Panc1 (cell line): Measurements from ENCODE around the gene DGKD. TPM values are rescaled to one million over a fixed set of nuclear protein-coding genes. Genes with fewer than 3 reads are reported as not detected.

ENCODE experiments used
- ATAC-seq: fragments of 200-7000 bp; cut with Tn5 transposase; 2 replicates; pipeline ENCODE4 v1.9.1; 2020; ENCODE audit warnings: mild to moderate bottlenecking, moderate library complexity
- BruUV-seq: library from RNA; stranded (reverse); fragments of 400-500 nt; replicated peaks from 2 replicates; lab custom pipeline; 2021; lab: Mats Ljungman, UMichigan
- CTCF ChIA-PET: fragments of 300-600 bp; sonication (Branson Sonifier 250); formaldehyde crosslinking; loops from one replicate; lab custom pipeline; 2022; ENCODE audit warnings: antibody characterized with exemption; lab: Charles Lee
- POLR2A ChIA-PET: fragments of 300-600 bp; sonication (Branson Sonifier 250); formaldehyde crosslinking; loops from one replicate; lab custom pipeline; 2022; ENCODE audit warnings: antibody characterized with exemption; lab: Charles Lee
- DNase-seq: peaks from one replicate; pipeline ENCODE4 v3.0.0-alpha.2; 2010; ENCODE audit warnings: low read depth, low spot score
- H3K27ac ChIP-seq: 2 replicates; pipeline ENCODE4 v1.5.1; 2011; ENCODE audit warnings: mild to moderate bottlenecking, low read length, inconsistent platforms
- H3K27me3 ChIP-seq: fragments of 200-500 bp; sonication (Bioruptor generic); 2 replicates; pipeline ENCODE4 v1.6.0; 2014; ENCODE audit warnings: low read length, inconsistent platforms; ENCODE audit not compliant: control insufficient read depth, insufficient read depth
- H3K36me3 ChIP-seq: fragments of 200-500 bp; sonication (Bioruptor generic); 2 replicates; pipeline ENCODE4 v1.5.1; 2014; ENCODE audit warnings: inconsistent platforms, mild to moderate bottlenecking, low read length, moderate library complexity; ENCODE audit not compliant: control insufficient read depth, insufficient read depth
- H3K4me1 ChIP-seq: 2 replicates; pipeline ENCODE4 v1.5.1; 2011; ENCODE audit warnings: inconsistent platforms, mild to moderate bottlenecking, low read length, moderate library complexity; ENCODE audit not compliant: control insufficient read depth, insufficient read depth
- H3K4me3 ChIP-seq, 2 experiments: 2 replicates each; pipeline ENCODE4 v1.5.1; 2011 to 2012; ENCODE audit warnings: low read depth in 2 of 2, low read length in 2 of 2, mild to moderate bottlenecking in 2 of 2, inconsistent platforms in 1 of 2, moderate library complexity in 1 of 2
- H3K9me3 ChIP-seq: fragments of 200-500 bp; sonication (Bioruptor generic); 2 replicates; pipeline ENCODE4 v1.5.1; 2014; ENCODE audit warnings: low read depth, mild to moderate bottlenecking, inconsistent platforms, low read length, moderate library complexity; ENCODE audit not compliant: control insufficient read depth, insufficient read depth
- CTCF ChIP-seq: fragments of 450-650 bp; IDR thresholded peaks from 2 replicates; pipeline ENCODE4 v1.5.1; 2017; ENCODE audit warnings: mild to moderate bottlenecking
- POLR2AphosphoS5 ChIP-seq: IDR thresholded peaks from 2 replicates; pipeline ENCODE4 v1.6.1; 2012; ENCODE audit warnings: mild to moderate bottlenecking, low read depth, low read length, moderate library complexity
- REST ChIP-seq, 2 experiments: IDR thresholded peaks; 2 replicates each; pipeline ENCODE4 v1.6.1; 2011 to 2012; ENCODE audit warnings: low read depth in 2 of 2, control low read depth in 1 of 2, low read length in 1 of 2, mild to moderate bottlenecking in 1 of 2, moderate library complexity in 1 of 2; ENCODE audit not compliant: insufficient read depth in 1 of 2
- SIN3A ChIP-seq: IDR thresholded peaks from 2 replicates; pipeline ENCODE4 v1.6.1; 2012; ENCODE audit warnings: low read depth, mild to moderate bottlenecking, low read length, moderate library complexity, borderline replicate concordance; ENCODE audit not compliant: insufficient read depth
- TCF7L2 ChIP-seq: IDR thresholded peaks from 2 replicates; pipeline ENCODE4 v1.6.1; 2011; ENCODE audit warnings: mild to moderate bottlenecking, low read depth, low read length, inconsistent platforms
- in situ Hi-C: cut with HindIII; loops from 2 replicates; pipeline ENCODE4 v1.10.0; 2016; ENCODE audit warnings: low sequenced_read_pairs, low pct_unique_long_range_greater_than_20kb
- intact Hi-C: fragments of 100-400 bp; cut with micrococcal nuclease; formaldehyde crosslinking; loops from one replicate; pipeline ENCODE4 v1.10.0; 2022; ENCODE audit not compliant: unreplicated experiment
- total RNA-seq: library from RNA; stranded (reverse); gene quantifications from one replicate; pipeline ENCODE4 v1.2.1, GENCODE V29; 2021; ENCODE audit not compliant: unreplicated experiment

The DGKD gene
- total RNA-seq, 1 experiment from 2014 or later = 89.0 TPM

- Histone ChIP-seq H3K4me3 (no peak overlapping the region), H3K27me3 (no peaks in the 10 kb centered on the region), H3K4me1 (no peaks in the 10 kb centered on the region), H3K36me3 (no peaks in the 10 kb centered on the region), H3K9me3 (no peaks in the 10 kb centered on the region), H3K27ac (no peak overlapping the region)
- intact Hi-C loops (no loop called here), in situ Hi-C loops (no loop called here)
- BruUV-seq = no TSS peak
- TF ChIP-seq CTCF = no peak
- TF ChIP-seq REST (IDR thresholded peaks at IDR 0.05; ENCODE audit: insufficient read depth in 1 of 2, low read depth in 2 of 2, low read length in 1 of 2) = no peak
- TF ChIP-seq TCF7L2 = no peak
- TF ChIP-seq SIN3A = no peak
- no peak for TF ChIP-seq POLR2AphosphoS5
- DNase-seq (no peak), ATAC-seq (no peak)
- ChIA-PET CTCF (interaction anchor here (0.7 kb wide), 1 partner anchor 241 kb away, joined by 3 read pairs; no protein-coding TSS in a partner anchor), POLR2A (no interaction called here)
Measured at GRCh38 chr2:233311241-233311926, 42.9 kb upstream of the DGKD start.

GRCh38 chr2:233312874-233313273 lies 41.4 kb upstream of the DGKD start:
- Histone ChIP-seq H3K4me3 (no peak overlapping the region), H3K27ac (no peak overlapping the region), H3K27me3 (no peaks in the 10 kb centered on the region), H3K4me1 (no peaks in the 10 kb centered on the region), H3K9me3 (no peaks in the 10 kb centered on the region), H3K36me3 (no peaks in the 10 kb centered on the region)
- intact Hi-C loops = no loop called here
- in situ Hi-C loops = no loop called here
- TF ChIP-seq CTCF (no peak), REST (IDR thresholded peaks at IDR 0.05; ENCODE audit: insufficient read depth in 1 of 2, low read depth in 2 of 2, low read length in 1 of 2) (no peak), TCF7L2 (no peak), POLR2AphosphoS5 (no peak), SIN3A (no peak)
- DNase-seq (no peak), ATAC-seq (no peak; the same call in 1 of the 2 replicates)
- ChIA-PET CTCF (interaction anchor here (0.7 kb wide), 1 partner anchor 699 kb away, joined by 5 read pairs; no protein-coding TSS in a partner anchor), POLR2A (no interaction called here)
- BruUV-seq = no TSS peak
